WTC11 (cell line): ENCODE data around the gene ATF4. TPM values are rescaled to one million over a fixed set of nuclear protein-coding genes. Genes with fewer than 3 reads are reported as not detected.

Experiments used
- ATAC-seq: fragments of 200-7000 bp; cut with Tn5 transposase; 2 replicates; pipeline ENCODE4 v1.10.0; 2021; ENCODE audit warnings: mild to moderate bottlenecking, moderate library complexity
- CTCF ChIA-PET: fragments of 300-600 bp; sonication (Branson Sonifier 250); formaldehyde crosslinking; loops from one replicate; lab custom pipeline; 2021; ENCODE audit warnings: antibody characterized with exemption; lab: Charles Lee
- POLR2A ChIA-PET: fragments of 350-600 bp; sonication (Branson Sonifier 250); formaldehyde crosslinking; loops from one replicate; lab custom pipeline; 2021; ENCODE audit warnings: antibody characterized with exemption; lab: Charles Lee
- DNase-seq: peaks from one replicate; pipeline ENCODE4 v3.0.0; 2021; ENCODE audit warnings: low spot score
- H3K27ac Mint-ChIP-seq: 2 replicates; pipeline ENCODE4 v1.8.0; 2021; ENCODE audit warnings: mixed read lengths
- H3K27me3 Mint-ChIP-seq: 2 replicates; pipeline ENCODE4 v1.8.0; 2021; ENCODE audit warnings: low read depth, mild to moderate bottlenecking, moderate library complexity, mixed read lengths
- H3K36me3 Mint-ChIP-seq: 2 replicates; pipeline ENCODE4 v1.8.0; 2021; ENCODE audit warnings: mixed read lengths
- H3K4me1 Mint-ChIP-seq: 2 replicates; pipeline ENCODE4 v1.8.0; 2022; ENCODE audit warnings: mixed read lengths
- H3K4me3 Mint-ChIP-seq: 2 replicates; pipeline ENCODE4 v1.8.0; 2021; ENCODE audit warnings: mild to moderate bottlenecking, moderate library complexity, mixed read lengths
- H3K9me3 Mint-ChIP-seq: 2 replicates; pipeline ENCODE4 v1.8.0; 2021; ENCODE audit warnings: mixed read lengths
- ATF1 ChIP-seq: sonication (generic); formaldehyde crosslinking; IDR thresholded peaks from 2 replicates; pipeline ENCODE4 v1.8.1; 2023; ENCODE audit warnings: mild to moderate bottlenecking, moderate library complexity, missing genetic modification reagents
- ATF3 ChIP-seq: sonication (generic); formaldehyde crosslinking; conservative IDR thresholded peaks from 2 replicates; pipeline ENCODE4 v1.8.1; 2022; ENCODE audit warnings: mild to moderate bottlenecking, missing genetic modification reagents
- E2F5 ChIP-seq: sonication (generic); formaldehyde crosslinking; IDR thresholded peaks from 2 replicates; pipeline ENCODE4 v1.8.1; 2022; ENCODE audit warnings: mild to moderate bottlenecking, moderate library complexity, missing genetic modification reagents
- ESRRA ChIP-seq: sonication (generic); formaldehyde crosslinking; IDR thresholded peaks from 2 replicates; pipeline ENCODE4 v1.8.1; 2022; ENCODE audit warnings: mild to moderate bottlenecking, missing genetic modification reagents, borderline replicate concordance
- FOXJ3 ChIP-seq: sonication (generic); formaldehyde crosslinking; IDR thresholded peaks from 2 replicates; pipeline ENCODE4 v1.9.0; 2021; ENCODE audit warnings: missing genetic modification reagents, mild to moderate bottlenecking, borderline replicate concordance
- FOXP4 ChIP-seq: sonication (generic); formaldehyde crosslinking; IDR thresholded peaks from 2 replicates; pipeline ENCODE4 v1.8.0; 2022; ENCODE audit warnings: mild to moderate bottlenecking, missing genetic modification reagents
- GRHL2 ChIP-seq: fragments of 250-450 bp; sonication (Bioruptor Pico); IDR thresholded peaks from 2 replicates; pipeline ENCODE4 v1.8.0; 2022; ENCODE audit warnings: mild to moderate bottlenecking, moderate library complexity; ENCODE audit not compliant: insufficient replicate concordance, severe bottlenecking
- IRF2 ChIP-seq: sonication (generic); formaldehyde crosslinking; IDR thresholded peaks from 2 replicates; pipeline ENCODE4 v1.8.0; 2022; ENCODE audit warnings: low read depth, missing genetic modification reagents, borderline replicate concordance
- JUN ChIP-seq: sonication (generic); formaldehyde crosslinking; IDR thresholded peaks from 2 replicates; pipeline ENCODE4 v1.8.0; 2023; ENCODE audit warnings: mild to moderate bottlenecking, missing genetic modification reagents
- MXD4 ChIP-seq: fragments of 250-450 bp; sonication (Bioruptor Pico); IDR thresholded peaks from 2 replicates; pipeline ENCODE4 v1.8.0; 2021; ENCODE audit warnings: mild to moderate bottlenecking, moderate library complexity, borderline replicate concordance
- MYBL2 ChIP-seq: sonication (generic); formaldehyde crosslinking; IDR thresholded peaks from 2 replicates; pipeline ENCODE4 v1.8.1; 2023; ENCODE audit warnings: mild to moderate bottlenecking, moderate library complexity, missing genetic modification reagents
- NR2C2 ChIP-seq: sonication (generic); formaldehyde crosslinking; IDR thresholded peaks from 2 replicates; pipeline ENCODE4 v1.8.0; 2022; ENCODE audit warnings: mild to moderate bottlenecking, missing genetic modification reagents
- OVOL2 ChIP-seq: fragments of 250-450 bp; sonication (Bioruptor Pico); IDR thresholded peaks from 2 replicates; pipeline ENCODE4 v1.9.0; 2021; ENCODE audit warnings: mild to moderate bottlenecking, borderline replicate concordance
- SP1 ChIP-seq: sonication (generic); formaldehyde crosslinking; conservative IDR thresholded peaks from 2 replicates; pipeline ENCODE4 v1.8.1; 2022; ENCODE audit warnings: missing genetic modification reagents
- TCF7 ChIP-seq: sonication (generic); formaldehyde crosslinking; IDR thresholded peaks from 2 replicates; pipeline ENCODE4 v1.8.0; 2022; ENCODE audit warnings: mild to moderate bottlenecking, low read depth, missing genetic modification reagents, moderate library complexity
- TEAD4 ChIP-seq: sonication (generic); formaldehyde crosslinking; IDR thresholded peaks from 2 replicates; pipeline ENCODE4 v1.8.0; 2022; ENCODE audit warnings: mild to moderate bottlenecking, missing genetic modification reagents
- USF1 ChIP-seq: sonication (generic); formaldehyde crosslinking; IDR thresholded peaks from 2 replicates; pipeline ENCODE4 v1.8.0; 2022; ENCODE audit warnings: mild to moderate bottlenecking, missing genetic modification reagents
- USF2 ChIP-seq: sonication (generic); formaldehyde crosslinking; IDR thresholded peaks from 2 replicates; pipeline ENCODE4 v1.8.1; 2023; ENCODE audit warnings: mild to moderate bottlenecking, missing genetic modification reagents, moderate library complexity
- ZNF263 ChIP-seq: sonication (generic); formaldehyde crosslinking; IDR thresholded peaks from 2 replicates; pipeline ENCODE4 v1.8.1; 2022; ENCODE audit warnings: low read depth, mild to moderate bottlenecking, moderate library complexity, missing genetic modification reagents
- ZNF396 ChIP-seq: fragments of 250-450 bp; sonication (Bioruptor Pico); IDR thresholded peaks from 2 replicates; pipeline ENCODE4 v1.8.0; 2021; ENCODE audit warnings: mild to moderate bottlenecking, moderate library complexity, borderline replicate concordance
- ZNF423 ChIP-seq: fragments of 250-450 bp; sonication (Bioruptor Pico); IDR thresholded peaks from 2 replicates; pipeline ENCODE4 v2.1.2; 2022; ENCODE audit warnings: mild to moderate bottlenecking, moderate library complexity
- total RNA-seq: library from RNA; stranded (reverse); gene quantifications from 3 replicates; pipeline ENCODE4 v1.2.3, GENCODE V29; 2021

Gene ATF4
- total RNA-seq, 1 experiment from 2014 or later, result 460 TPM

GRCh38 chr22:39530116-39530515, 9.8 kb downstream of the ATF4 start:
- TF ChIP-seq E2F5 (no peak), ATF1 (no peak), JUN (CRISPR knock-in tag) (no peak), OVOL2 (CRISPR knock-in tag) (no peak), USF2 (CRISPR knock-in tag) (no peak), TCF7 (CRISPR knock-in tag) (no peak), TEAD4 (no peak), MYBL2 (CRISPR knock-in tag) (no peak), FOXJ3 (CRISPR knock-in tag) (no peak), NR2C2 (CRISPR knock-in tag) (no peak), ZNF263 (CRISPR knock-in tag) (no peak), MXD4 (CRISPR knock-in tag) (no peak), GRHL2 (CRISPR knock-in tag) (no peak), SP1 (CRISPR knock-in tag) (no peak), USF1 (CRISPR knock-in tag) (no peak)
- Mint-ChIP-seq H3K4me3 (peak overlapping the region; percentile 10; the same call in 1 of the 2 replicates), H3K4me1 (peaks cover 64% of the 10 kb centered on the region), H3K36me3 (peaks cover 18% of the 10 kb centered on the region), H3K27ac (peak overlapping the region; percentile 74), H3K9me3 (no peaks in the 10 kb centered on the region), H3K27me3 (no peaks in the 10 kb centered on the region)
- ChIA-PET POLR2A (interaction anchor here (1.5 kb wide), 1 partner anchor 10 kb away, joined by 3 read pairs; the partner anchor contains the start of gene ATF4), CTCF (interaction anchor here (0.6 to 2.7 kb wide), 10 partner anchors 10 to 219 kb away, joined by 3 to 36 read pairs (median 6); partner anchors contain the start of genes ATF4 and TAB1)
- DNase-seq (no peak), ATAC-seq (no peak)

GRCh38 chr22:39530692-39531331, 10.4 kb downstream of the ATF4 start:
- H3K27ac Mint-ChIP-seq, result peak overlapping the region; percentile 85; the same call in 1 of the 2 replicates
- ChIA-PET CTCF (interaction anchor here (0.7 to 2.7 kb wide), 9 partner anchors 9 to 131 kb away, joined by 3 to 29 read pairs (median 3); partner anchors contain the start of genes ATF4 and TAB1), POLR2A (interaction anchor here (1.0 to 1.5 kb wide), 2 partner anchors 11 to 509 kb away, joined by 3 read pairs; partner anchors contain the start of gene ATF4)
- H3K9me3 Mint-ChIP-seq, result no peaks in the 10 kb centered on the region
- no peak; the same call in 1 of the 2 replicates for ATAC-seq
- TF ChIP-seq ESRRA (CRISPR knock-in tag) (no peak), IRF2 (CRISPR knock-in tag) (no peak), ATF3 (CRISPR knock-in tag) (no peak), FOXP4 (CRISPR knock-in tag) (no peak), ZNF396 (CRISPR knock-in tag) (no peak), ZNF423 (CRISPR knock-in tag) (no peak)
- no peaks in the 10 kb centered on the region for H3K27me3 Mint-ChIP-seq
- DNase-seq, result no peak
- peaks cover 65% of the 10 kb centered on the region for H3K4me1 Mint-ChIP-seq
- H3K4me3 Mint-ChIP-seq, result peak overlapping the region; percentile 95
- peaks cover 18% of the 10 kb centered on the region for H3K36me3 Mint-ChIP-seq
